Right lobe of liver (tissue), 6 donors: ENCODE measurements around the gene RFC3. TPM values are rescaled to one million over a fixed set of nuclear protein-coding genes. Genes with fewer than 3 reads are reported as not detected.

ENCODE experiments used
- ATAC-seq, 4 donors: fragments of 200-7000 bp; cut with Tn5 transposase; one replicate each; pipeline ENCODE4 v1.9.1; 2020; ENCODE audit warnings: mild to moderate bottlenecking in 4 of 4, moderate library complexity in 4 of 4
- DNase-seq, 3 donors: peaks; one replicate each; pipeline ENCODE4 v3.0.0-alpha.2; 2020
- H3K27ac ChIP-seq, 3 donors: fragments of 200-600 bp; one replicate each; pipeline ENCODE4 v1.8.0; 2022
- H3K27me3 ChIP-seq, 2 donors: fragments of 200-600 bp; one replicate each; pipeline ENCODE4 v1.8.0; 2022
- H3K36me3 ChIP-seq, 4 donors: fragments of 200-600 bp; sonication (generic) in 1 of 4; one replicate each; pipeline versions ENCODE4 v1.5.1 to v1.8.0; 2017 to 2022; ENCODE audit warnings: control low read depth in 1 of 4
- H3K4me1 ChIP-seq, 4 donors: fragments of 200-600 bp; sonication (generic) in 1 of 4; one replicate each; pipeline versions ENCODE4 v1.5.1 to v1.8.0; 2017 to 2022; ENCODE audit warnings: control low read depth in 1 of 4
- H3K4me3 ChIP-seq, 3 donors: fragments of 200-600 bp; one replicate each; pipeline ENCODE4 v1.8.0; 2022
- H3K9me3 ChIP-seq, 4 donors: fragments of 200-600 bp; sonication (generic) in 1 of 4; one replicate each; pipeline versions ENCODE4 v1.5.1 to v1.8.0; 2017 to 2022; ENCODE audit warnings: control low read depth in 1 of 4
- CTCF ChIP-seq, 4 donors: fragments of 200-600 bp in 3 of 4; fragments of 450-650 bp in 1 of 4; IDR thresholded peaks; one replicate each; pipeline versions ENCODE4 v1.5.1 to v1.8.0; 2016 to 2022; ENCODE audit warnings: antibody characterized with exemption in 4 of 4, mild to moderate bottlenecking in 2 of 4
- POLR2A ChIP-seq: fragments of 450-650 bp; IDR thresholded peaks from one replicate; pipeline ENCODE4 v1.6.1; 2017; ENCODE audit warnings: antibody characterized with exemption, mild to moderate bottlenecking
- WGBS: methylation state at CpG from one replicate; pipeline ENCODE4 v1.1.6; 2018; ENCODE audit warnings: low coverage, low lambda C conversion rate; ENCODE audit not compliant: insufficient coverage; ENCODE audit errors: missing lambda C conversion rate; 5-methylcytosine and 5-hydroxymethylcytosine counted together
- intact Hi-C, 2 donors: fragments of 100-400 bp; cut with DNase I; formaldehyde crosslinking; loops; one replicate each; pipeline versions ENCODE4 v1.11.2 to v1.14.1; 2022
- total RNA-seq, 6 experiments: library from RNA; depleted of rRNA in 2 of 6; stranded (reverse); fragments of >200 nt in 2 of 6; fragmentation: NEBNext Ultra II Directional in 3 of 6; extraction: Animal tissue kit (Norgen Biotek cat#: 25700) in 3 of 6; gene quantifications; one replicate each; pipeline versions ENCODE4 v1.1.0 to v1.2.4, GENCODE V29; 2016 to 2023
- donor health status: DM: no; HTN: yes; CAD: no.
- donor health status: DM: no; HTN: no; CAD: no.
- donor health status: DM: no; HTN: no; CAD: no.
- donor health status: DM: no; HTN: yes; CAD: no.
- donor health status: DM: no; HTN: yes; CAD: no.

RFC3 gene
- total RNA-seq, 6 experiments from 2014 or later = 1.6 to 10.0 (median 2.4) TPM

GRCh38 chr13:33832872-33833271 lies 14.9 kb downstream of the RFC3 start:
- intact Hi-C loops = no loop called here
- Histone ChIP-seq H3K27me3 (no peaks in the 10 kb centered on the region), H3K4me1 (no peaks in the 10 kb centered on the region), H3K4me3 (no peak overlapping the region), H3K9me3 (no peaks in the 10 kb centered on the region), H3K36me3 (no peaks in the 10 kb centered on the region), H3K27ac (peak overlapping the region in 1 of 3 donors; percentile 29)
- ATAC-seq (peak in 2 of 4 donors; percentile 28 to 59), DNase-seq (no peak)
- TF ChIP-seq POLR2A (no peak), CTCF (IDR thresholded peaks at IDR 0.05) (no peak)
- 73% methylated on average over 4 of the region's 4 CpGs for WGBS

DNA sequence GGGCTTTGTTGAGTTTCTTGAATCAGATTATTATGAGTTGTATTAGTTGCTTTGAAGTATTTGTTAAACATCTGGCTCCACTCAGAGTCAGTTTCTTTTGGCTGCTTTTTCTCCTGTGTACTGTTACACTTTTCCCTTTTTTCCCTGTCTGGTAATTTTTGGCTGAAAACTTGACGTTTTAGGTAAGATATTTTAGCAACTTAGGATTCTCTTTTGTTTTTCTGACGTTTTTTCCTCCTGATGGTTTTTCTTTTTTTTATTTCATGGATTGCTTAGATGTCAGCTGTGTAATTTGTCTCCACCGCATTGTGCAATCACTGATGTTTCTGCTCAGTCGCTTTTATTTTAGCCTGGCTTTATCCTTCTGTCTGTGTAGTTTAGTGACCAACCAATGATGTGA lies 20.7 kb downstream of the RFC3 start:
- Histone ChIP-seq H3K9me3 (no peaks in the 10 kb centered on the region), H3K27ac (no peak overlapping the region), H3K4me3 (no peak overlapping the region), H3K27me3 (no peaks in the 10 kb centered on the region), H3K4me1 (peaks cover 0 to 7% (median 2%) of the 10 kb centered on the region in 4 donors), H3K36me3 (no peaks in the 10 kb centered on the region)
- WGBS = 29% methylated on average over 4 of the region's 4 CpGs
- no peak for DNase-seq
- intact Hi-C loops = no loop called here
- peak in 3 of 4 donors; percentile 50 to 85 (median 77) for ATAC-seq
- TF ChIP-seq POLR2A (no peak), CTCF (IDR thresholded peaks at IDR 0.05) (no peak)

DNA sequence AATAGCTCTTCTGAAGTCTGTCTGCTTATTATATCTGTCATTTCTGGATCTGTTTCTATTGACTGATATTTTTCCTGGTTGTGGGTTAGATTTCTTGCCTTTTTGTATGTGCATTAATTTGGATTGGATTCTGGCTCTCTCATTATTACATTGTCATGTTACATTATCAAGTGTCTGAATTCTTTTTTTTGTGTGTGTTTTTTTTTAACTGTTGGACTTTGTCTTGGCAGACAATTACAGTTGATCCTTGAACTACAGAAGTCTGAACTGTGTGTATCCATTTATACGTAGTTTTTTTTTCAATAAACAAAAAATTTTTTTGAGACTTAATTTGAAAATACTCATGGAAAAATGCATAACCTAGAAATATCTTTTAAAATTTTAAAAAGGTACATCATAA lies 22.5 kb downstream of the RFC3 start:
- Histone ChIP-seq H3K4me1 (peaks cover 0 to 7% (median 2%) of the 10 kb centered on the region in 4 donors), H3K4me3 (no peak overlapping the region), H3K9me3 (no peaks in the 10 kb centered on the region), H3K27ac (no peak overlapping the region), H3K36me3 (no peaks in the 10 kb centered on the region), H3K27me3 (no peaks in the 10 kb centered on the region)
- TF ChIP-seq CTCF (IDR thresholded peaks at IDR 0.05) = no peak
- TF ChIP-seq POLR2A = no peak
- DNase-seq = no peak
- intact Hi-C loops = no loop called here
- 29% methylated on average over 1 of the region's 1 CpG for WGBS
- no peak for ATAC-seq

- Histone ChIP-seq H3K27ac (no peak overlapping the region), H3K36me3 (no peaks in the 10 kb centered on the region), H3K9me3 (no peaks in the 10 kb centered on the region), H3K4me1 (peaks cover 0 to 7% (median 2%) of the 10 kb centered on the region in 4 donors), H3K4me3 (no peak overlapping the region), H3K27me3 (no peaks in the 10 kb centered on the region)
- 96% methylated on average over 4 of the region's 4 CpGs for WGBS
- intact Hi-C loops = no loop called here
- TF ChIP-seq POLR2A = no peak
- no peak for TF ChIP-seq CTCF (IDR thresholded peaks at IDR 0.05)
- no peak for ATAC-seq
- DNase-seq = no peak
Observed at GRCh38 chr13:33842207-33842606, 24.3 kb downstream of the RFC3 start.

- intact Hi-C loops = no loop called here
Observed at GRCh38 chr13:33842986-33843385, 25.0 kb downstream of the RFC3 start.

More at GRCh38 chr13:33842986-33843385, 25.0 kb downstream of the RFC3 start:
- Histone ChIP-seq H3K9me3 (no peaks in the 10 kb centered on the region), H3K4me1 (peaks cover 0 to 7% (median 2%) of the 10 kb centered on the region in 4 donors), H3K4me3 (no peak overlapping the region), H3K27ac (no peak overlapping the region), H3K36me3 (no peaks in the 10 kb centered on the region), H3K27me3 (no peaks in the 10 kb centered on the region)
- no peak for DNase-seq
- TF ChIP-seq POLR2A (no peak), CTCF (IDR thresholded peaks at IDR 0.05) (no peak)
- ATAC-seq = no peak
